ENCODE results near the gene RIPK4.
"Not testable (repeated sequence)": the region's sequence is repeated elsewhere in the genome, so short reads cannot be mapped to it uniquely, and the experiment has no call there.

The RIPK4 gene

DNA sequence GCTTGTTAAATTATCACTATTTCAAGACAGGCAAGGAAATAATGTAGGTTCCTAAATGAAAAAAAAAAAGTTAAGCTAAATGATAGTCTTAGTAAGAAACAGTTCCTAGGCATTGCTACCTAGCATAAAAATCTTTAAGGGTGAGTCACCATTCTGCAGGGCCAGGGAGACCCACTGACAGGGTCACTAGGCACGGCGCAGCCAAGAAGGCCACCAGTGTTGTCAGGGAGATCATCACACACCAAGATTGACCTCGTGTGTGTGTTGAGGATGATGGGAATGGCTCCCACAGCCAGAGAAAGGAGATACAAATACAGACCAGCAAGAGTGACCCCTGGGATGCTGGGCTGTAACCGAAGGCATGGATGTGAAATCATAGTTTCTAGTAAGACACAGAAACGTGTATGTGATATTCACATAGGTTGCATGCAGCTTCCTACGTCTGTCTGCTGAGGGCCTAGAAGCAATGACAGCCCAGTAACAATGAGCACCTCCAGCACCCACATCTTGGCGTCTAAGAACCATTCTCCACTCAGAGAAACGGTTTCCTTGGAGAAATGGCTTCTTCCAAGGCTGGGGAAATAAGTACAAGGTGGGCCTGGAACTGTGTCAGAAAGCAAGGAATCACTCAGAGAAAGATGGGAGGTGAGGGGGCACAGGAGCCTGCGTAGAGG, 29.1 kb downstream of the RIPK4 start:
- no peak for DNase-seq (ENCODE audit: low read depth in 2 of 2)

DNA sequence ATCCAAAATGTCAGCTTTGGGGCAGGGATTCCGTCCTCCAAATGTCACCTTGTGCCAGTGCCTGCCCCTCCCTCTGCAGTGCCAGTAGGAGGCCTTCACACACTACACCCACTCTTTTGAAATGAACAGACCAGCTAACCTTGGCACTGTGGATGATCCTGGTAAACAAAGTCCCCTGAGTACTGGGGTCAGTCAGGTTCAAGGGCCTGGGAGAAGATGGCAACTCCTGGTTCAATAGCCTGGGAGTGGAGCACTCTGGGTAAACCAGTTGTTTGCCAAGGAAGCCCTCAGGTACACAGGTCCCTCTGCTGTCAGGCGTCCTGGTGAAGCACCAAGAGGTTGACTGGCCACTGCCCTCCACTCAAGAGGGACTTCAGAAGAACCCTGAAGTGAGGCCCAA, 30.4 kb downstream of the RIPK4 start:
- DNase-seq (ENCODE audit: low read depth in 2 of 2) = no peak

DNA sequence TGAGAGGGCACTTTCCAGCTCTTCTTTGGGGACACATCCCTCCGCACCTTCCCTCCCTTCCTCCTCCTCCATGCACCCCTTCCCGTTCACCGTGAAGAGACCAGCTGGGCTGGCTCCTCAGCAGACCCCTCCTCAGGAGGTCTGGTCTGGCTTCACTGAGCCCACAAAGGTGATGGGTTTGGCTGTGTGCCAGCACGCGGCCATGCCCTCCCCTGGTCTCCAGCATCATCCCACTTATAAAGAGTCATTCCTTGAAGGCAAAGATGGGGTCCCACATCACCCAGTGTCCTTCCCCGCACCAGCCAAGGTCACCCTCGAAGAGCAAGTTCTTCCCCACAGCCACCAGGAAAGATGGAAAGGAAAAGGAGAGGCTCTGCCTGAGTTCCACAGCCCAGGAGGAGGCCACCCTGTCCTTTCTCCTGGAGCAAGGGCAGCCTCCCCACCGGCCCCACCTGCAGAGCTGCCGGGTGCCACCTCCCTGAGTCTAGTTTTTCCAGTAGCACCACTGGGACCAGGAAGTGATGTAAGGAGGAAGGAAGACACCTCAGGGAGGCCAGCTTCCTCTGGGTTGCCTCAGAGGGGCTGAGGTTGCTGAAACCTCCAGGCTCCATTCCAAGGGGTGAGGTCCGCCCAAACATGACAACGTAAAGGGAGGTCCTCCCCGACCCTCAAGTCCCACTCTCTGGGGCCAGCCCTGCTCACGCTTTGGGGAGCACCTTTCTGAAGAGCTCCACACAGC, 32.7 kb downstream of the RIPK4 start:
- DNase-seq (ENCODE audit: low read depth in 2 of 2) = no peak

DNA sequence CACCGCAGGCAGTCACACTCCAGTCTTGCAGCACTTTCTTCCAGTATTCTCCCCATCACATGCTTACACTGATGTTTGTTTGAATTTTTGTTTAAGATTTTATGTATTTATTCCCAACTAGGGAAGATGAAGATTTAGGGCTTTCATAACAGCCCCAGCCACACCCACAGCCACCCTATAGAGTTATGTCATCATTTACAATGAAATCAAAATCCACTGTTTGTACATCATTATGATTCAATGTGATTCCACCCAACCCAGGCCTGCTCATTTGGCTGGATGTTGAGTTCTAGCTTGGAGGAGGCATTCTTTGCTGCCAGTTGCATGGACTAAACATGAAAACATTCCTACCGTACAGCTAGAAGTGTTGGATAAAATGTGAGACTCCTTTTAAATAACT, 35.8 kb downstream of the RIPK4 start:
- no peak for DNase-seq (ENCODE audit: low read depth in 2 of 2)

DNA sequence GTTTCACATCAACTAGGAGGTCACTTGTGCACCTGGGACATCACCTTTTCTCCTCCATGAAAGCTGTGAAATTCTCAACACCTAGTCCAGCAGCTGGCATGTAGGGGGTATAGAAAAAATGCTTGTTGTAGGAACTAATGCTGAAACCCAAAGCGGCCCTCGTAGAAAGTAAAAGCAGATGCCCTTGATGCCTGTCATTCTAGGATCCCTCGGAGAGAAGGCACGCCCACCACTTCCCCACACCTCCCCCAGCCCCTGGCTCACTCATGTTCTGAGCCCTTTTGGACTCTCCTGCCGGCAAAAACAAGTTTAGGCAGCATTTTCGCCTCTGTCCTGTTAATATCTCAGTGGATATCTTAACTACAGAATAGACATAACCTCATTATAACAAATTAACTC, 36.5 kb downstream of the RIPK4 start:
- no peak for DNase-seq (ENCODE audit: low read depth in 2 of 2)

DNA sequence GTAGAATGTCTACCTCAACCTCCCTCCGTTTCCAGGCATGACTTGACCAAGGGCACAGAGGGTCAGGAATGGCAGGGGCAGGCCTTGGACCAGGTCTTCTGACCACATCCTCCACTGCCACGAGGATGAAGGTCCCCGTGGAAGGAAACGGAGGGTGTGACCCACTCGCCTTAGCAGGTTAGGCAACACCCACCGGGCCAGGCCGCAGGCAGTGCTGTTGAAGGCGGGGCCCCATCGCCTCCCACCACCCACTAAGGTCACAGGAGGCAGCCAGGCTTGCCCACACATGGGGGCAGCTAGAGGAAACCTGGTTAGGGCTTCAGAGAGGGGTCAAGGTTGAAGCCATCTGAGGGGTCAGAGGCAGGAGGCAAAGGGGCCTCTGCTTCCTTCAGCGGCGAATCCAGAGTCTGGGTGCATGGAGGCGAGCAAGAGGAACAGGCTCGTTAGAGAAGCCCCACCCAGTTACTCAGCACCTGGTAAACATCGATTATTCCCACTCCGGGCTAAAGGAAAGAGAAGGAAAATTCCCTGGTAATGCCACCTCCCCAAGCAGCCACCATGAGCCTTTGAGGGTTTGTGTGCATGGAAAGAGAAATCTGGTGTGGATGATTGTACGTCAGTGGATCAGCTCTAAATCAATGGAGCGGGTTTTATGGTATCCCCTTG, 37.0 kb downstream of the RIPK4 start:
- no peak for DNase-seq (ENCODE audit: low read depth in 2 of 2)

DNA sequence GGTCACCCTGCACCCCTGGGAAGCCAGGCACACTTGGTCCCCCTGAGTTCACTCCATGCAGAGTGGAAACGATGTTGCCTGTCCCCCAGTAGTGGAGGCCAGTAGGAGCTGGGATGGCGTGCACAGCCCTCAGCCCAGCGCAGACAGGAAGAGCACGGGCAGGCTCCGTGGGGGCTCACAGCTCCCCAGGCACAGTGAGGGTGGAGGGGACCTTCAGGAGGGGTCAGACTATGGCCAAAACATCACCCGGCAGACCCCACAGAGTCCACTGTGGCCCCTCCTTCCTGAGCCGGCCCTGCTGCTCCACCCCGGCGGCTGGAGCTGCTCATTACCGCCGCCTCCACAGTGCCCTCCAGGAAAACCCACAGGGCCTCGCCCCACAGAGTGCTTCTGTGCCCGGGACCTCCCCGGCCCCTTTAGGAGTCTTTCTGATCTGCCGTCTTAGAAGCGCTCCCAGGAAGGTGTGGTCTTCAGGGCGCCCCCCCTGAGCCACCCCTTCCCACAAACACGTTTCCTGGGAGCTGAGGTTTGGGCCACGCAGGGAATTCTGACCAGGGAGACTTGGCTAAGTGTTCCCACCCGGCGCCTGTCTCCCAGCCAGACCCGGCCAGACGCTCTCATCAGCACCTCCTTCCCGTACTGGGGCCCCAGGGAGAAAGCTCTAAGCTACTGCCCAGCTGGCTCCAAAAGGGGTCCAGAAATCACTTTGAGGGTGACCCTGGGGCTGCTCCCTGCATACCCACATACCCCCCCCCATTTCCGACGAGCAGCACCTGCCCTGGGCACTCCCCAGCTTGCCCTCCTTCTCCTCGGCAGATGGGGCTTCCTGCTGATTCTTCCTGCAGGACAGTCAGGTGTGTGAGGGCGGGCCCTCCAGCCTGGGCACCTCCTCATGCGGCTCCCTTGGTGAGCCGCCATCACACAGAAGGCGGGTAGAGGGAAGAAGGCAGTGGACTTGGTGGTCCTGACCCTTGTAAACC, 38.8 kb downstream of the RIPK4 start:
- DNase-seq (ENCODE audit: low read depth in 2 of 2) = no peak

DNA sequence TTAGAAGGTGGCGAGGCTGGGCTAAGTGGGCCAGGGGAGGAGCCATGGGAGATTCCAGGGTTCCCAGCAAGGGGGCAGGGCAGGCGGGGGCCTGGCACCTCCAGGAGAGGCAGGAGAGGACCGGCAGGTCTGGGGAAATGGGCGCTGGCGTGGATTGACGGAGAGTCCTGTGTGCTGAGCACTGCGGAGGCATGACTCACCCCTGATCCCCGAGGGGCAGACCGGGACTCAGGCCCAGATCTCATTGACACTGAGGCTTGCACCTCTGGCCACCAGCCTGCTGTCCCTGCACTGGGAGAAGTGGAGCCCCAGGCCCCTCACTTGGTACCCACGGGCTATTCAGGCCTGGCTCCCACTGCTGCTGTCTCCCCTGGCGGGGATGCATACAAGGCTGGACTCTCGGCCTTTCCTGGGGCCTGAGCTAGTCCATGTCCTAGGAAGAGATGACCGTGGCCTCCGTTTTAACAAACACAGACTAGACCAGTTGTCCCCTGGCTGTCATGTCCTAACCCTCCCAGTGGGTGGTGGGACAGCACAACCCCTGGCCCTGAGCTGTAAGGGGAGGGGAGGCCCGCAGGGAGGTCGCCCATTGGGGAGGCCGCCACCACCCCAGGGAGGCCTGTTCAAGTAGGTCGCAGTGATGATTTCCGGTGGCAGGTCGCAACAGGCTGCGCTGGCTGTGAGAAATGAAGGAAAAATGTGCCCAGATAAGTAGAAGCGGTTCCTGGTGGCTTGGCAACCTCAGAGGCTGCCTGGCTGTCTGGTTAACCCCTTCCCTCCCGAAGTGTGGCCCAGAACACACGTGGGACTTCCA, 39.7 kb downstream of the RIPK4 start:
- no peak for DNase-seq (ENCODE audit: low read depth in 2 of 2)

DNA sequence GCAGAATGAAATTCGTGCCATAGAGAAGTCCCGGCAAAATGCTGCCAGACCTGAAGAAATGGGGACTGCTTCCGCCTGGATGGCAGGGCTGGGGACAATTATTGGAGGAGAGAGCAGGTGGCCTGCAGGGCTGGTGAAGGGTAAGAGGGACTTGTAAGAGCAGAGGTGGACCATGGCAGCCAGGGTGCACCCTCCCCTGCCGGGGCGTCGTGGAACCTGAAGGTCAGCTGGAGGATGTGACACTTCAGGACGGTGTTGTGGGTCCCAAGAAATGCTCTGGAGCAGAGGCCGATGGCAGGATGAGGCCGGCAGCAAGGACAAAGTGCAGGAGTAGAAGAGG, 40.3 kb downstream of the RIPK4 start:
- no peak for DNase-seq (ENCODE audit: low read depth in 2 of 2)

DNA sequence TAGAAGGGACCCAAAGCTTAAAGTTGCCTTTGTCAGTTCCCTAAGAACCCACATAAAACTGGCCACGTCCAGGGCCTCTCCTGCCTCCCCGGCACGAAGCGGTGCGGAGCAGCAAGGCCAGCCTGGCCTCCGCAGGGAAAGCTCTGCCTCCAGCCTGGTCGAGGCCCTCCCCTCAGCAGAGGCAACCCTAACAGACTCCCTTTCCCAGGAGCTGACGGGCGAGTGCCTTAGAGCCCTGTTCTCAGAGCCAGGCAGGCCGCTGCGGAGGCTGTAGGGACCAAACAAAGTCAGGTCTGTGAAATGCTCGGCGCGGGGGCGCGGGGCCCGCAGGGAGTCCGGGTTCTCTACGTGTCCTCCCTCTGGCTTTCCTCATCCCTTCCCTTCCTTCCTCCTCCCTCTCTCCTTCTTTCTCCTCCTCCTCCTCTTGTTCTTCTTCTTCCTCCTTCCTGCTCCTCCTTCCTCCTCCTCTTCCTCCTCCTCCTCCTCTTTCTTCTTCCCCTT, 40.7 kb downstream of the RIPK4 start:
- DNase-seq (ENCODE audit: low read depth in 2 of 2) = no peak

DNA sequence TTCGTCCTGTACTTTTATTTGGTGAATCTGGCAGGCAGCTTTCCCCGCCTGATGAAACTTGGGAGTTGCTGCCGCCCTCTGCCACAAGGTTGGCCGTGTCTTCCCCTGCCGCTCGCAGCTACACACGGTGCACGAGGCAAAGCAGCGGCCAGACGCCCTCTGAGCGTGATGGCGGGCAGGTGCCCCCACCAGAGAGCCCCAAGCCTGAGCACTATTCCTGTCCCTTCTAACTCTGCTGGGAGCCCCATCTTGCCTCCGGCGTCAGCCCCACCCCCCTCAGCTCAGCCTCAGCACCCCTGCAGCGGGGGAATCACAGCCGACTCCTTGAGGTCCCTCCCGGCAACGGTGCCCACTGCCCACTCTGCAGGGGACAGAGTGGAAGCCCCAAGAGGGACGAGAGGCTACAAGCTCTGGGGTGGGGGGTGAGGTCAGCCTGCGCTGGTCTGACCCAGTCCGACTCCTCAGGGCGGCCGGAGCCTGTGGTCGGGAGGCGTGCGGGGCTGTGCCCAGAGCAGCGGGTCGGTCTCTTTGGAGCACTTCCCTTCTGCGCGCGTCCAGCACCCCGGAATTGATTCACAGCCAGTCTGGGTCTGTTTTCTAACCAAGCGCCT, 41.3 kb downstream of the RIPK4 start:
- no peak for DNase-seq (ENCODE audit: low read depth in 2 of 2)

DNA sequence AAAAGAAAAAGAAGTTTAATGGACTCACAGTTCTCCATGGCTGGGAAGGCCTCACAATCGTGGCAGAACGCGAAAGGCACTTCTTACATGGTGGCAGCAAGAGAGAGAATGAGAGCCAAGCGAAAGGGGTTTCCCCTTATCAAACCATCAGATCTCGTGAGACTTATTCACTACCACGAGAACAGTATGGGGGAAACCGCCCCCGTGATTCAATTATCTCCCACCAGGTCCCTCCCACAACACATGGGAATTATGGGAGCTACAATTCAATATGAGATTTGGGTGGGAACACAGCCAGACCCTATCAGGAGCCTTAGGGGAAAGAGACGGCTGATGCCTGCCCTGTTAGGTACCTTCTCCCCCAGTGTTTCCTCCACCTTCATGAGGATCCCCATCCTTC, 43.0 kb downstream of the RIPK4 start:
- DNase-seq (ENCODE audit: low read depth in 2 of 2) = not testable (repeated sequence)

DNA sequence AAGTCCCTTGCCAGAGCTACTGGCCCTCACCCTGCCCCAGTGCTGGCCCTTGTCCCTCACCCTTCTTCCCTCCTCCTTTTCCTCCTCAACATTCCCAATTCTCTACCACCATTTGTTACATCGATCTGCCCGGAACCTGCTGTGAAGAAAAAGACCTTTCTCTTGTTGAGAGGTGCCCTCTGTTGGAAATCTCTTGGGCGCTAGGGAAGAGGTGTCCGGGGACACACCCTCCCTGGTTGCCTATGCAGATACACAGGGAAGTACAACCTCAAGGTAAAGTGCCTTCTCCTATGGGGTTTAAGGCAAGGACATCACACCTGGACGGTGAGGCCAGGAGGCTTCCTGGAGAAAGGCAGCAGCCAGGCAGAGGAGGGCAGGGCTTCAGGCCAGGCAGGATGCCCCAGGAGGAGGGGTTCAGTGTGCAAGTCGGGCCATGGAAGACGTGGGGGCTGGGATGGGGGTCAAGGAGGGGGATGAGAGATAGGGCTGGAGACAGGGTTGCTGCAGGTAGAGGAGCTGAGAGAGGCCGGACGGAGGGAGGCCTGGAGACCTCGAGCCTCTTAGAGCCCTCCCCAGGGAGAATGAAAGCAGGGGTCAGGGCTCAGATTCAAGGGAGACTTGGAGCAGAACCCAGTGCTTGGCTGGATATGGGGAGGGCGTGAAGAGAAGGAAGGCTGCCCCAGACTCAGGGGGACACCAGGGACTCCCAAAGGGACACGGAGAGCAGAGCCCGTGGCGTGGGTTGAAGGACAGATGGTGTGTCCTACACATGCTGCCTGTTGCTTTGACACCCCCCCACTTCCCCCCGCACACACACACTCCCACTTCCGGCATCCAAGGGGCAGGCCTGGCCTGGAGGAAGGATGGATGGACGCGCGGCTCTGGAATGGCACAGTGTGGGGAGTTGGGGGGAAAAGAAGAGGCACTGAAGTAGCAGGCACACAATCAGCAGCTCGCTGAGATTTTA, 44.5 kb downstream of the RIPK4 start:
- DNase-seq (ENCODE audit: low read depth in 2 of 2) = no peak

DNA sequence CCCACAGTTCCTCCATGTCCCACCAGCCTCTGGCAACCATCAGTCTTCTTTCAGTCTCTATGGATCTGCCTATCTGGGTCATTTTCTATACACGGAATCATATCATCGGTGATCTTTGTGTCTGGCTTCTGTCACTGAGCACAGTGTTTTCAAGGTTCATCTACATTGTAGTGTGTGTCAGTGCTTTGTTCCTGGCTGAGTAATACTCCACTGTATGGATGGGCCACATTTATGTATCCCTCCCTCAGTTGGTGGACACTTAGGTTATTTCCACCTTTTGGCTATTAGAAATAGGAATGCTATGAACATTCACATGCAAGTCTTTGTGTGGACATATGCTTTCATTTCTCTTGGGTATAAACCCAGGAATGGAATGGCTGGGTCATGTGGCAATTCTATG, 46.6 kb downstream of the RIPK4 start:
- DNase-seq (ENCODE audit: low read depth in 2 of 2) = no peak

DNA sequence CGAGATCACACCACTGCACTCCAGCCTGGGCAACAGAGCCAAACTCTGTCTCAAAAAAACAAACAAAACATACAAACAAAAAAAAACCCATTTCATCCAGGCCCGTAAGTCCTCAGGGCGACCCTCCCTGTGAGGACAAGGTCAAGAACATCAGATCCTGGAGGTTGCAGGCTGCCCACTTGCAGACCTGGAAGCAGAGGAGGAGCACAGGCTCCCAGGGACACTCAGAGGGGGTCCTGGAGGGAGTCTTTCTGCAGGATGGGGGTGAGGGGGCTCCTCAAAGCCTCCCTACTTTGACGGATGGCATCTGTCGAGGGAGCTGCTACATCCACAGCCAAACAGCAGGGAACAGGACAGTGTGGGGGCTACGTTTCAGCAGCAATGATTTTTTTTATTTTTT, 47.2 kb downstream of the RIPK4 start:
- no peak for DNase-seq (ENCODE audit: low read depth in 2 of 2)

DNA sequence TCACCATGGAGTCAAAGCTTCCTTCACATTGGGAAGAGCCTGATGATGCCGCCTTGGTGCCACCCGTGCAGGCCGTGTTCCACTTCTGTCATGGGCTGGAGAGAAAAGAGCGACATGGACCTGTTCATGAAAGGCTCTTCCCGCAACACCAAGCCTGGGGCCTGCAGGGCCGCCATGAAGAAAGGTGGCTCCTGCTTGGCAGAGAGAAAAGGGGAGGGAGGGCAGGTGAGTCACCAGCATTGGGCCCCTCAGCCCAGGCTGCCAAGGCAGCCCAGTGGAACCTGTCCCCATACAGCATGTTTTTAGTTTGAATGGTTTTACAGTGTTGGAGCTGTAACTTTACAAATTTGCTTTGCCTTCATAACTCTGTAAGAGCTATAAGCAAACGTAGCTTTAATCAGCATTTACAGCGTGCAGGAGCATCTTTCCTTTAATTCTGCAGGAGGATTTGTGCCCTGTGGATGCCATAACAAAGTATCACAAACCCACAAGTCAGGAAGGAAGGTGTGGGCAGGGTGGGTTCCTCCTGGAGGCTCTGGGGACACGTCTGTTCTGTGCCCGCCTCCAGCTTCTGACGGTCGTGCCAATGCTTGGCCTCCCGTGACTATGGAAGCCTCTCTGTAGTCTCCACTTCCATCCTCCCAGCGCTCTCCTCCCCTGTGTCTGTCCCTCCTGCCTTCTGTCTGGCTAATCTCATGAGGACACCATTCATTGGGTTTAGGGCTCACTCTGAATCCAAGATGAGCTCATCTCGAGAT, 49.1 kb downstream of the RIPK4 start:
- no peak for DNase-seq (ENCODE audit: low read depth in 2 of 2)

DNA sequence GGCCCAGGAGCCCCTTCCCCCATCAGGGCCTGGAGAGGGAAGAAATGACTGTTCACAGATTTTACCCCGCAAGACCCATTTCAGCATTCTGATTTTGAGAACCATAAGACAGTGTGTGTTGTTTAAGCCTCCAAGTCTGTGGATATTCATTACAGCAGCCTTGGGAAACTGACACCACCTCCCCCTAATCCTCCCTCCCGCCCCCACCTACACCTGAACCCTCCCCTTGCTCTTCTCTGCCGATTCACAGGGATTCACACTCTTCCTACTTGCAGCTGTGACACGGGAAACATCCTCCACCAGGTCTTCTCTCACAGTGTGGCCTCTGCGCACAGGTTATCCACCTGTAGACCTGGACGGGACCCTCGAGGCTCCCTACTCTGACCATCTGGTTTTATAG, 50.1 kb downstream of the RIPK4 start:
- DNase-seq (ENCODE audit: low read depth in 2 of 2) = no peak

DNA sequence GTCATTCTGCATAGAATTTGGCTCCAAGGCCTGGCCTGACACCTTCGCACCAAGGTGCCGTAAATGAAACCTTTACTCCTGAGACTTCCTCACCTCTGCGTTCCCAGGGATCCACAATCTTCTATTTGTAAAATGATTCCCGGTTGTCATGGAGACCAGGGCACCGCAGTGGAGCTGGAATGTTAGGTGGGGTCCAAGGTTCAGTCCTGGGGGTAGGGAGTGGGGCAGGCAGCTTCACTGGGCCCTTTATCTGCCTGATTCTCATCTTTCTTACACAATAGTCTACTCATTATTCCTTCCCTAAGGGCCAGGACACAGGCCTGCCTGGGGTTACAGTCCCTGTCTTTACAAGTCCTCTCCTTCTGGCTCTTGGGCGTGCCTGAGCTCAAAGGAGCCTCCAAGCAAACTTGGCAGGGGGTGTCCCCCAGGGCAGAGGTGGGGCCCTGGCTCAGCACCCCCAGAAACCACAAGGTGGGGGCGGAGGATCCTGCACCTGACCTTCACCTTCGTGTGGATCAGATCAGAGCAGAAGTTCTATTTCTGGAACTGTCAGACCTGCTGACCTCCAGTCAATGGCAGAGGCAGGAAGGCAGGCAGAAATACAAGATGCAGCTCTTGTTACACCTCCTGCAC, 51.1 kb downstream of the RIPK4 start:
- no peak for DNase-seq (ENCODE audit: low read depth in 2 of 2)

Data from stimulated activated CD8-positive, alpha-beta memory T cell treated with anti-CD3 and anti-CD28 coated beads, Interleukin-2, amount 100 ng/mL, for 1 hour (primary cell).